Subcutaneous abdominal adipose tissue (tissue), 5 donors: Measurements from ENCODE around the gene ZMYND10.

Experiments
- H3K27ac ChIP-seq: one replicate; pipeline ENCODE4 v1.7.0; 2013; ENCODE audit warnings: low read depth, mild to moderate bottlenecking, inconsistent platforms, low read length, moderate library complexity
- H3K27me3 ChIP-seq, 5 donors: one replicate each; pipeline ENCODE4 v1.7.0; 2013; ENCODE audit warnings: low read length in 5 of 5, inconsistent platforms in 1 of 5; ENCODE audit not compliant: control insufficient read depth in 5 of 5, insufficient read depth in 4 of 5
- H3K36me3 ChIP-seq, 5 donors: one replicate each; pipeline ENCODE4 v1.7.0; 2013; ENCODE audit warnings: low read length in 5 of 5; ENCODE audit not compliant: control insufficient read depth in 5 of 5, insufficient read depth in 5 of 5
- H3K4me1 ChIP-seq, 5 donors: one replicate each; pipeline ENCODE4 v1.7.0; 2013; ENCODE audit warnings: low read length in 5 of 5, mild to moderate bottlenecking in 3 of 5, moderate library complexity in 1 of 5; ENCODE audit not compliant: control insufficient read depth in 5 of 5, insufficient read depth in 5 of 5
- H3K4me3 ChIP-seq, 5 donors: one replicate each; pipeline ENCODE4 v1.7.0; 2013; ENCODE audit warnings: low read length in 5 of 5, low read depth in 1 of 5
- H3K9ac ChIP-seq, 5 donors: one replicate each; pipeline ENCODE4 v1.7.0; 2013; ENCODE audit warnings: low read length in 5 of 5, mild to moderate bottlenecking in 4 of 5, moderate library complexity in 3 of 5
- H3K9me3 ChIP-seq, 5 donors: one replicate each; pipeline ENCODE4 v1.7.0; 2013; ENCODE audit warnings: low read length in 5 of 5; ENCODE audit not compliant: control insufficient read depth in 5 of 5
- donor health status: healthy.
- donor health status: healthy.
- donor health status: healthy.
- donor health status: healthy.
- donor health status: healthy.

The ZMYND10 gene

DNA sequence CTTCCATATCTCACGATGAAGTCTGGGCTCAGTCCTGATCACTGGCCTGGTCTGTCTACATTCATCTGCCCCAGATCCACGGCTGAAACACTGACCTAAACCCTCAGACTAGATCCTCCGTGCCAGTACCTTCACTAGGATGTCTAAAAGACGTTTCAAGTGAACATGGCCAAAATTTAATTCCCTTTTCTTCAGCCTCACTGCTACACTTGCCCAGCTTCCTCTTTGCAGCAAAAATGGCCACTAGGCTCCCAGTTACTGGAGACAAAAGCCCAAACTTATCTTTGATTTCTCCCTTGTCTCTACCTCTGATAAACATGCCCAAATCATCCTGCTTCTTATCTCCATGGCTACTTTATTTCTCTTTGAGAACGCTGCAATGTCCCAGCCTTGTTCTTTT is 6.6 kb downstream of the ZMYND10 start:
- no peaks in the 10 kb centered on the region for H3K9me3 ChIP-seq
- no peaks in the 10 kb centered on the region for H3K36me3 ChIP-seq
- H3K27ac ChIP-seq, result peak overlapping the region; percentile 92
- H3K9ac ChIP-seq, result peak overlapping the region in 3 of 5 donors; percentile 16 to 60 (median 16)
- H3K27me3 ChIP-seq, result no peaks in the 10 kb centered on the region
- peaks cover 10 to 75% (median 72%) of the 10 kb centered on the region in 5 donors for H3K4me1 ChIP-seq
- peak overlapping the region; percentile 14 to 86 (median 56) for H3K4me3 ChIP-seq

DNA sequence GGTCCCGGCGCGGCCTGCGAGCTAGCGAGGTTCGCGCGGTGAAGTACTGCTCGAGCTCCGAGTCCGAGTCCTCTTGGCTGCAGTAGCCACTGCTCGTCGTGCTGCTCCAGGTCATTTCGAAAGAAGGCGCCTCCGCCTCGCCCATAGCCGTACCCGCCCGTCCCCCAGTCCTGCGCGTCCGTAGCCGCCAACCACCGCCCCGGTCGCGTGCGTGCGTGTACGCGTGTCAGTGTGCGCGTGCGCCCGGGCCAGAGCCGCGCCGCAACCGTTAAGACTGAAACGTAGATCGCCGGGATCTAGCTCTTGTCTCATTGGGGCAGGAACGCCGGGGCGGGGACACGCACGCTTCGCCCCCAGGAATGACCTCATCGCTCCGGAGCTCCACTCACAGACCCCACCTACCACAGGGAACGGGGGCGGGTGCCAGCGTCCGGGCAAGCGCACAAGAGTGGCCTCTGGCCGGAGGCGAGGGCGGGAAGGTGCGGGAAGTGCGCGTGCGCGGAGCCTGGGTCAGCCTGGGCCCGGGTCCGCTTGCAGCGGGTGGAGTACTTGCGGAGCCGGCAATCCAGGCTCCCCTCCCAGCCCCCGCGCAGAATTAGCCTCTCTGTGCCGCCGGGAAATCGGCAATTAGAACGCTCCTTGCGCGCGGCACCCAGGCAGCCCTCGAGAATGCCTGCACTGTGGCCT is 8.2 kb downstream of the ZMYND10 start:
- Histone ChIP-seq H3K27me3 (no peaks in the 10 kb centered on the region), H3K27ac (peak overlapping the region; percentile 92), H3K9me3 (no peaks in the 10 kb centered on the region), H3K36me3 (peaks cover 0 to 4% (median under 1%) of the 10 kb centered on the region in 5 donors), H3K9ac (peak overlapping the region in 4 of 5 donors; percentile 80 to 94 (median 87)), H3K4me3 (peak overlapping the region; percentile 40 to 92 (median 85)), H3K4me1 (peaks cover 17 to 86% (median 83%) of the 10 kb centered on the region in 5 donors)

DNA sequence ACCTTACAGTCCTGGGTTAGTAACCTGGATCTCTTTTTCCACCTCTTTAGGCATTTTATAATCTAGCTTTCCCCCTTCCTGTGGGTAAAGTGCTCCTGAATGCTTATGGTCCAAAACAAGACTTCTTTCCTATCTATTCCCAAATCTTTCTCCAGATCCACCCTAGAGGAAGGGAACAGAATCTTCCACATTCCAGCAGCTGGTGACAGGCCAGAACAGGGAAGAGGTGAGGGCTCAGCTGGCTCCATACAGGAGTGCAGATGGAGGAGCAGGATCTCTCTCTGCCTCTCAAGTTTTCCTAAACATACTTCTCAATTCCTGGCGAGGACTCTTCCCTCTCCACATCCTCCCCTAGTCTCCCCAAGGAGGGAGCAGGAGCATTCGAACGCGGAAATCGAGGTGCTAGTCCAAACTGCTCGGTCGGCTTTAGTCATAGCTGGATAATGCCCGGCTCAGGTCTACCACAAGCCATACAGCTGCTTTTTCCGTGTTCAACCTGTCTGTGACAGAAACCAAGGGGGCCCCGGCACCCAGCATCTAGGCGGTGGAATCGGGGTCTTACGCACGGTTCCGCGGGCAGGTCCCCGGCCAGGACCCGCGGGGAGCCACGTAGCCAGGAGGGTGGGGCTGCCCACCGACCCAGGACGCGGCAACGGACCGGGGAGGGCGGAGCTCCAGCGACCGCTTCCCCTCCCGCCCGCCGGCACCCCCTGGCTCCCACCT is 8.9 kb downstream of the ZMYND10 start:
- Histone ChIP-seq H3K9me3 (no peaks in the 10 kb centered on the region), H3K27me3 (no peaks in the 10 kb centered on the region), H3K4me3 (peak overlapping the region; percentile 75 to 92 (median 86)), H3K4me1 (peaks cover 17 to 85% (median 78%) of the 10 kb centered on the region in 5 donors), H3K27ac (peak overlapping the region; percentile 92), H3K36me3 (peaks cover 0 to 11% (median 7%) of the 10 kb centered on the region in 5 donors), H3K9ac (peak overlapping the region; percentile 71 to 94 (median 92))

DNA sequence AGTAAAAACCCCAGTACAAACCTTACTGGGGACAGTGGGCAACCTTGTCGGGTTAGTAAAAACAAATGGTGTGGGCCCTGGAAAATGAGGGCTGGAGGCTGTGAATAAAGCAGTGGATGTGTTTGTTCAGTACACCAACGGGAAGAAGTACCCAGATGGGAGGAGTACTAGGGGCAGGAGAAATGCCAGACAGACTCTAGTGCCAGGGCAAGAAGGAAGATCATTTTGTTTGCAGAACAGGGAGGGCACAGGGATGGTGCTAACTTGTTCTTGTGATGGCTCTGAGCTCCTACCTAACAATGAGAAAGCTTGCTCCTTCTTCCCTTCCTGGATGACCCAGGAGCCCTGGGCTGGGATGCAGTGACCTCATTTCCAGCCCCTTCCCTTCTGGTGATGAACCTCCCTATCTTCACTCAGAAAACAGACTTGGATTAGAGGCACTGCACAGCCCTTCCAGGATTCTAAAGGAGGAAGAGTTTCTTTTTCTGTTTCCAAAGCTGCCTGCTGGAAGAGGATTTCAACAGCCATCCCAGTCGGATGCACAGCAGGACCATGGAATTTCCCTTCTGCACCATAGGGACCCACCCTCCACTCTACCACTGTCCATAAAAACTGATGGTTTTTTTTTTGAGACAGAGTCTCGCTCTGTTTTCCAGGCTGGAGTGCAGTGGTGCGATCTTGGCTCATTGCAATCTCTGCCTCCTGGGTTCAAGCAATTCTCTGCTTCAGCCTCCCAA is 11.0 kb downstream of the ZMYND10 start:
- H3K27me3 ChIP-seq, result no peaks in the 10 kb centered on the region
- peak overlapping the region; percentile 23 to 53 (median 32) for H3K9ac ChIP-seq
- H3K9me3 ChIP-seq, result no peaks in the 10 kb centered on the region
- H3K36me3 ChIP-seq, result peaks cover 4 to 32% (median 28%) of the 10 kb centered on the region in 5 donors
- peak overlapping the region; percentile 92 for H3K27ac ChIP-seq
- peak overlapping the region in 4 of 5 donors; percentile 0 to 50 (median 26) for H3K4me3 ChIP-seq
- peaks cover 17 to 64% (median 58%) of the 10 kb centered on the region in 5 donors for H3K4me1 ChIP-seq

DNA sequence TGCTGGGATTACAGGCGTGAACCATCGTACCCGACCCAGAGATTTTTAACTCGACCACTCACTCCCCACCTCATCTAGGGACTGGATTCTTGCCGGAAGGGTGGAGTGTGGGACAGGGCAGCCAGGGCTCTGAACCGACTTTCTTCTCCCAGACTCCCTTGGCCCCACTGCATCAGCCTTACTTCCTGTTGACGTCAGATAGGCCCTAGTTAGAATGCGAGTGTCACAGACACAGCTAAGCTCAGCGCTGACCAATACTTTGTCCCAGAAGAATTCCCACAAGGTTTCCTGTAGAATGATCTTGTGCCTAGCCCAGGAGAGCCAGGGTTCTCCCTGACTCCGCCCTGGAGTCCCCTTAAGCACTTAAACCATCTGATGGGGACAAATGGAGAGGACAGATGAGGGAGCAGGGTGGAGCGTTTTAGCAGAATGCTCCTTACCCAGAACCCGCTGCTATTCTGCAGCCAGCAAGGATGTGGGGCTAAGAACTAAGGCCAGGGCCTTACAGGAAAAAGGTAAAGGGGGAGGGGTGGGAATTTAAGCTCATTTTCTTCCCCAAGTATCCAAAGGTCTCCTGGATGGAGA is 11.7 kb downstream of the ZMYND10 start:
- H3K9ac ChIP-seq, result peak overlapping the region; percentile 23 to 53 (median 39)
- peaks cover 17 to 58% (median 53%) of the 10 kb centered on the region in 5 donors for H3K4me1 ChIP-seq

DNA sequence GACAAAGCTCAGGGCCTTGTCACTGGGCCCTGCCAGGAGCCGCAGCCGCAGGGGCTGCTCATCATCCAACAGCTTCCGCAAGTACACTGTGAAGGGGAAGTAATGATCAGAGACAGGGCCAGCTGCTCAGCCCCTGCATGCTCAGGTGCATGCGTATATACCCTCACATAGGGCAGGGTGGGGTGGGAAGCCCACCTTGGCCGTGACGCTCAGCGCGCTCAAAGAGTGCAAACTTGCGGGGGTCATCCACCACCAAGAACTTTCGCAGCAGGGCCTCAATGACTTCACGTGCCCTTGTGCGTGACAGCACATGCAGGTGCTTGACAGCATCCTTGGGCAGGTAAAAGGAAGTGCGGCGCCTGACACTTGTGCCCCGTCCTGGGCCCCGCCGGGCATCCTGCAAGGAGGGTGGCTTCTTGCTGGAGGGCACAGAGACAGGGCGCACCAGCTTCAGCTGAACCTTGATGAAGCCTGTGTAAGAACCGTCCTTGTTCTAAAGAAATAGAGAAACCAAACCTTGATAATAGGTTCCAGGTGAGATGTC is 14.1 kb downstream of the ZMYND10 start:
- peaks cover 16 to 58% (median 54%) of the 10 kb centered on the region in 5 donors for H3K4me1 ChIP-seq
- H3K36me3 ChIP-seq, result peaks cover 4 to 36% (median 31%) of the 10 kb centered on the region in 5 donors
- H3K9me3 ChIP-seq, result no peaks in the 10 kb centered on the region
- H3K27ac ChIP-seq, result no peak overlapping the region
- H3K9ac ChIP-seq, result no peak overlapping the region
- H3K4me3 ChIP-seq, result no peak overlapping the region
- no peaks in the 10 kb centered on the region for H3K27me3 ChIP-seq

More for the DNA sequence above, 11.7 kb downstream of the ZMYND10 start:
- H3K4me3 ChIP-seq, result peak overlapping the region in 3 of 5 donors; percentile 0 to 50 (median 16)
- peaks cover 4 to 36% (median 31%) of the 10 kb centered on the region in 5 donors for H3K36me3 ChIP-seq
- peak overlapping the region; percentile 92 for H3K27ac ChIP-seq
- no peaks in the 10 kb centered on the region for H3K27me3 ChIP-seq
- H3K9me3 ChIP-seq, result no peaks in the 10 kb centered on the region

DNA sequence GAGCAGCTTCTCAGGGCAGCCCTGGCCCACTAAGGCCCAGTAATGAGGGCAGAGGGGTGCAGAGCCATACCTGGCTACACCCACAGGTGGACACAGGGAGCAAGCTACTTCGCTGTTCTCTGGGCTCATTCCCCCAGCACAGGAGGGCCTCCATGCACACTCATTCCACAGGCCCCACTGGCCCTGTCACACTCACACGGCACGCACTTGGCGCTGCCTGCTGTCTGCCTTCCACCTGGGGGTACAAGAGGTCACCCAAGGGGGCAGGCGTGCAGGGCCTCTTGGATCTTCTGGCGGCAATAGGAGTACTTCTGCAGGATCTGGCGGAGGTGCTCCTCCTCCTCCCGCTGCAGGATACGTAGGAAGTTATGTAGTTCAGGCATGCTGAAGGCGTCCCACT is 15.2 kb downstream of the ZMYND10 start:
- Histone ChIP-seq H3K9me3 (no peaks in the 10 kb centered on the region), H3K27me3 (no peaks in the 10 kb centered on the region), H3K4me1 (peaks cover 15 to 52% (median 46%) of the 10 kb centered on the region in 5 donors), H3K27ac (no peak overlapping the region), H3K36me3 (peaks cover 4 to 47% (median 40%) of the 10 kb centered on the region in 5 donors), H3K4me3 (no peak overlapping the region), H3K9ac (no peak overlapping the region)

DNA sequence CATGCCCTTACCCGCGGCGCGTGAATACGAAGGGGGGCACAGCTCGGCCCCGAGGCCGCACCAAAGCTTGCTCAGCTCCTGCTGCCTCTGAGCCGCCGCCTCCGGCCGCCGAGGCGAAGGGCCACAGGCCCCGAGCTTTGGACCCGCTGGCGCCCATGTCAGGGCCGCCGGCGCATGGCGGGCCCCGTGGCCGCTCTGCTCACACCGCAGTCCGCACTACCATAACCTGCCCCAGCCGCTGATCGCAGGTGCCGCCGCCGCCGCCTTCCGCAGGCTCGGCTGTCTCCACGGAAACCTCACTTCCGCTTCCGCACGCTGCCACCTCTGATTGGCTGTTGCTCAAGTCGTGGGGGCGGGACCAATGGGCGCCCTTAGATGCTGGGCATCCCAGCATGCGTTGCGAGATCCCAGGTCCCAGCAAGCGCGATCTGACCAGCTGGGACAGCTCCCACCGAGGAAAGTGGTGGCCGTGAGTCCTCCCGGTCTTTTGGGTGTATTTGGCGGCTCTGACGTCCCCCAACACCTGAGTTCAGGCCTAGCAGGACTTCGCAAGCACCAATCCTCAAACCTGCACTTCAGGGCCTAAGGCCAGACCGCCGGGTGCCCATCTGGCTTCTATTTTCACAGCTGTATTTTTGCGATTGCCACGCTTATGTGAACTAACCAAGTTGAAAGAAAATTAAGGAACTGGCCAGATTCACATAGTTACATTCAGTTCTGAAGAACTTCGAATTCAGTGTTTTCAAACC is 17.4 kb downstream of the ZMYND10 start, which contains the start of gene TUSC2:
TUSC2 (minus strand) TSS at position 281 of the 749 bp plus-strand sequence; CDS start at position 157, 124 bp downstream.
- Histone ChIP-seq H3K27ac (peak within 1 kb of the TSS; percentile 77), H3K9me3 (no peaks in the 10 kb centered on the region), H3K9ac (peak within 1 kb of the TSS; percentile 84 to 96 (median 92)), H3K4me3 (peak within 1 kb of the TSS; percentile 81 to 89 (median 88)), H3K27me3 (no peaks in the 10 kb centered on the region), H3K4me1 (peaks cover 10 to 50% (median 42%) of the 10 kb centered on the region in 5 donors), H3K36me3 (peaks cover 4 to 47% (median 43%) of the 10 kb centered on the region in 5 donors)
